Measurements from ENCODE around the gene PROP1. TPM values are rescaled to one million over a fixed set of nuclear protein-coding genes. Genes with fewer than 3 reads are reported as not detected.
"Not testable (repeated sequence)": the region's sequence is repeated elsewhere in the genome, so short reads cannot be mapped to it uniquely, and the experiment has no call there.

The PROP1 gene
- total RNA-seq, 1 donor from 2014 or later, result not detected

- not testable (repeated sequence) for DNase-seq
Measured at GRCh38 chr5:177945145-177945544, 50.9 kb downstream of the PROP1 start.

- not testable (repeated sequence) for DNase-seq
Measured at GRCh38 chr5:177943805-177944736, 52.0 kb downstream of the PROP1 start.

GRCh38 chr5:177942896-177943295 lies 53.1 kb downstream of the PROP1 start:
- not testable (repeated sequence) for DNase-seq

Other genes starting within 250 kb of the PROP1 start
- 0.20 TPM for gene FAM153A, start 213.3 kb downstream of the PROP1 start, total RNA-seq
- 4.6 TPM for gene N4BP3, start 117.3 kb upstream of the PROP1 start, total RNA-seq
- gene RMND5B, start 134.8 kb upstream of the PROP1 start, total RNA-seq, result 20.0 TPM
- 52.7 TPM for gene NHP2, start 157.6 kb upstream of the PROP1 start, total RNA-seq
- gene GMCL2, start 191.1 kb upstream of the PROP1 start, total RNA-seq, result not detected
- 48.6 TPM for gene HNRNPAB, start 208.3 kb upstream of the PROP1 start, total RNA-seq
- 42.4 TPM for gene PHYKPL, start 236.6 kb upstream of the PROP1 start, total RNA-seq

Measured in skin of body (tissue), 2 donors.